Pancreas (tissue), 10 donors: Measurements from ENCODE around the gene TMOD2. TPM values are rescaled to one million over a fixed set of nuclear protein-coding genes. Genes with fewer than 3 reads are reported as not detected.

Experiments used
- ATAC-seq, 4 donors: fragments of 200-7000 bp; cut with Tn5 transposase; one replicate each; pipeline versions ENCODE4 v1.8.0 to v1.9.1; 2020; ENCODE audit warnings: mild to moderate bottlenecking in 4 of 4, moderate library complexity in 4 of 4
- DNase-seq, 6 donors: peaks; one replicate each; pipeline ENCODE4 v3.0.0-alpha.2; 2020
- FAIRE-seq: peaks from 2 replicates; lab custom pipeline; 2012; peaks lifted over from hg19 to GRCh38; lab: Jason Lieb, UNC
- H3K27ac ChIP-seq, 4 donors: fragments of 200-600 bp; sonication (generic); 1 replicate in 3 of 4; 2 replicates in 1 of 4; pipeline versions ENCODE4 v1.5.0 to v1.8.0; 2020
- H3K27me3 ChIP-seq, 4 donors: fragments of 200-600 bp; one replicate each; pipeline ENCODE4 v1.8.0; 2021
- H3K36me3 ChIP-seq, 3 donors: fragments of 200-600 bp; sonication (generic) in 1 of 3; one replicate each; pipeline versions ENCODE4 v1.5.0 to v1.8.0; 2020 to 2021
- H3K4me1 ChIP-seq, 3 donors: fragments of 200-600 bp; one replicate each; pipeline ENCODE4 v1.8.0; 2021
- H3K4me3 ChIP-seq, 4 donors: fragments of 200-600 bp; sonication (generic) in 2 of 4; one replicate each; pipeline versions ENCODE4 v1.5.0 to v1.8.0; 2020 to 2021
- H3K9me3 ChIP-seq, 4 donors: fragments of 200-600 bp; one replicate each; pipeline ENCODE4 v1.8.0; 2021
- WGBS, 2 donors: extraction: QIAGEN DNeasy Blood & Tissue Kit; methylation state at CpG; one replicate each; pipeline ENCODE4 v1.1.7; 2013; 5-methylcytosine and 5-hydroxymethylcytosine counted together
- intact Hi-C, 3 donors: fragments of 100-400 bp; cut with DNase I; formaldehyde crosslinking; loops; one replicate each; pipeline versions ENCODE4 v1.11.1 to v1.14.2; 2022
- polyA plus RNA-seq, 2 donors: library from polyadenylated mRNA; stranded (reverse); fragments of 200-250 nt; gene quantifications; one replicate each; pipeline ENCODE4 v1.2.3, GENCODE V29; 2013
- total RNA-seq, 6 donors: library from RNA; stranded (reverse); fragmentation: NEBNext Ultra II Directional in 4 of 6; extraction: Animal tissue kit (Norgen Biotek cat#: 25700) in 4 of 6; gene quantifications; one replicate each; pipeline versions ENCODE4 v1.2.1 to v1.2.4, GENCODE V29; 2021 to 2023
- TF ChIP-seq, protein P1 (sequence below), 4 donors: fragments of 200-600 bp; sonication (generic) in 3 of 4; IDR thresholded peaks; one replicate each; pipeline versions ENCODE4 v1.5.0 to v1.8.0; 2021; ENCODE audit warnings: antibody characterized with exemption in 4 of 4
- donor health status: healthy with polysubstance abuse.
- donor health status: DM: no; HTN: no; CAD: no; lungs with moderate emphysema.
- donor health status: DM: no; HTN: no; CAD: no.
- donor health status: control.
- donor health status: control.
- donor health status: Bipolar disorder and iron deficiency.
- donor health status: DM: yes; HTN: yes; CAD: no.
- donor health status: DM: no; HTN: no; CAD: no.
- donor health status: DM: no; HTN: no; CAD: no.
- donor health status: DM: yes; HTN: yes; CAD: no.

TMOD2 gene
- total and polyA plus RNA-seq, 8 donors, result 1.1 to 6.8 (median 3.3) TPM

- Histone ChIP-seq H3K4me3 (peak overlapping the region in 3 of 4 donors; percentile 82 to 99 (median 84)), H3K36me3 (no peaks in the 10 kb centered on the region), H3K9me3 (no peaks in the 10 kb centered on the region), H3K4me1 (peaks cover 4 to 13% (median 8%) of the 10 kb centered on the region in 3 donors), H3K27ac (no peak overlapping the region), H3K27me3 (no peaks in the 10 kb centered on the region)
- 65 to 72% methylated on average over 9 of the region's 9 CpGs for WGBS, 2 donors
- ATAC-seq (no peak), DNase-seq (no peak), FAIRE-seq (no peak)
- intact Hi-C loops, result no loop called here
- TF ChIP-seq, protein P1, sequence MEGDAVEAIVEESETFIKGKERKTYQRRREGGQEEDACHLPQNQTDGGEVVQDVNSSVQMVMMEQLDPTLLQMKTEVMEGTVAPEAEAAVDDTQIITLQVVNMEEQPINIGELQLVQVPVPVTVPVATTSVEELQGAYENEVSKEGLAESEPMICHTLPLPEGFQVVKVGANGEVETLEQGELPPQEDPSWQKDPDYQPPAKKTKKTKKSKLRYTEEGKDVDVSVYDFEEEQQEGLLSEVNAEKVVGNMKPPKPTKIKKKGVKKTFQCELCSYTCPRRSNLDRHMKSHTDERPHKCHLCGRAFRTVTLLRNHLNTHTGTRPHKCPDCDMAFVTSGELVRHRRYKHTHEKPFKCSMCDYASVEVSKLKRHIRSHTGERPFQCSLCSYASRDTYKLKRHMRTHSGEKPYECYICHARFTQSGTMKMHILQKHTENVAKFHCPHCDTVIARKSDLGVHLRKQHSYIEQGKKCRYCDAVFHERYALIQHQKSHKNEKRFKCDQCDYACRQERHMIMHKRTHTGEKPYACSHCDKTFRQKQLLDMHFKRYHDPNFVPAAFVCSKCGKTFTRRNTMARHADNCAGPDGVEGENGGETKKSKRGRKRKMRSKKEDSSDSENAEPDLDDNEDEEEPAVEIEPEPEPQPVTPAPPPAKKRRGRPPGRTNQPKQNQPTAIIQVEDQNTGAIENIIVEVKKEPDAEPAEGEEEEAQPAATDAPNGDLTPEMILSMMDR (IDR thresholded peaks at IDR 0.05), result no peak
These were observed 77.4 kb downstream of the TMOD2 start for GRCh38 chr15:51828621-51829375.

GRCh38 chr15:51829376-51830275 is 78.2 kb downstream of the TMOD2 start, which contains the start of gene TMOD3:
Gene TMOD3, plus strand, starts transcription at chr15:51829653. Its CDS starts 33,232 bp downstream, at chr15:51862885.
- WGBS, 2 donors, result 1 to 2% methylated on average over 65 to 89 of the region's 89 CpGs
- no peaks in the 10 kb centered on the region for H3K36me3 ChIP-seq
- intact Hi-C loops, result no loop called here
- no peaks in the 10 kb centered on the region for H3K27me3 ChIP-seq
- no peak for FAIRE-seq
- TF ChIP-seq, protein P1 (IDR thresholded peaks at IDR 0.05), result no peak
- peak; percentile 95 to 98 (median 96) for ATAC-seq
- H3K9me3 ChIP-seq, result no peaks in the 10 kb centered on the region
- peak within 1 kb of the TSS; percentile 82 to 99 (median 86) for H3K4me3 ChIP-seq
- peaks cover 4 to 13% (median 8%) of the 10 kb centered on the region in 3 donors for H3K4me1 ChIP-seq
- peak within 1 kb of the TSS; percentile 89 to 96 (median 96) for H3K27ac ChIP-seq
- peak; percentile 87 to 98 (median 93) for DNase-seq

DNA sequence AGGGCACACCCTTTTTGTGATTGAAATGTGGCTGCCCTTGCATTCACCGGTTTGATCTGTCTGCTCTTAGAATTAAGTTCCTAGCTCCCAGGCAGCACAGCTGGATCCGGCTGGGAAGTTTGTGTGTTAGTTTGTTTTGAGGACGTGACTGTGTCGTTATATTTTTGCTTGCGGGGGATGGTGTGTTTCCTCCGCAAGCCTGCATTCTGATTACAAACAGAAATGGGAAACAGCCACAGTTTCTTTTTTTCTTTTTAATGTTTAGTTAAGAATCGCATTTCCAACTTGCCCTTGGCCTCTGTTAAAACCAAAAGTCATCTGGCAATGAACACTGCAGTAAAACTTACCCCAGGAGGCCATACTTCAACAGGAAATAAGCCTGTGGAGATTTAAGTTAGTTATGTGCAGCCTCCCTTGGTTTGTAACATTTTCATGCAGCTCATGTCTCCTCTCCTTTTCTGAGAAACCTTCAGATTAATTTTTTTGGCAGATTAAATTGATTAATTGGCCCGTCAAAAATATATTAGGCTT is 78.9 kb downstream of the TMOD2 start:
- TF ChIP-seq, protein P1 (IDR thresholded peaks at IDR 0.05), result no peak
- H3K27me3 ChIP-seq, result no peaks in the 10 kb centered on the region
- peak overlapping the region; percentile 82 to 99 (median 86) for H3K4me3 ChIP-seq
- H3K36me3 ChIP-seq, result no peaks in the 10 kb centered on the region
- peak overlapping the region; percentile 89 to 96 (median 96) for H3K27ac ChIP-seq
- FAIRE-seq, result no peak
- DNase-seq, result no peak
- WGBS, 2 donors, result 0% methylated on average over 8 of the region's 8 CpGs
- intact Hi-C loops, result no loop called here
- peaks cover 4 to 13% (median 8%) of the 10 kb centered on the region in 3 donors for H3K4me1 ChIP-seq
- peak; percentile 16 to 39 (median 22) for ATAC-seq
- no peaks in the 10 kb centered on the region for H3K9me3 ChIP-seq

DNA sequence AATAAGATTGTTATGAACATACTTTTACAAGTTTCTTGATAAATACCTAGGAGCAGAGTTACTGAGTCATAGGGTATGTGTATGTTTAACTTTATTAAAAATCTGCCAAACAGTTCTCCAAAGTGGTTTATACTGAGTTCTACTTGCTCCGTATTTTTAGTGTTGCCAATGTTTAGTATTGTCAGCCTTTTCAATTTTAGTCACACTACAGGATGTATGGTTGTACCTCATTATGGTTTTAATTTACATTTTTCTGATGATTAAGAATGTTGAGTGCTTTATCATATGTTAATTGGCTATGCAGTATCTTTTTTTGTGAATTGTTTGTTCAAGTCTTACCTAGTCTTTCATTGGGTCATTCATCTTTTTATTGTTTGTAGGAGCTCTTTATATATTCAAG is 82.4 kb downstream of the TMOD2 start:
- 88 to 91% methylated on average over 1 of the region's 1 CpG for WGBS, 2 donors
- ATAC-seq (no peak), FAIRE-seq (no peak), DNase-seq (no peak)
- intact Hi-C loops, result no loop called here
- no peaks in the 10 kb centered on the region for H3K27me3 ChIP-seq
- no peaks in the 10 kb centered on the region for H3K36me3 ChIP-seq
- TF ChIP-seq, protein P1 (IDR thresholded peaks at IDR 0.05), result no peak
- H3K4me3 ChIP-seq, result no peak overlapping the region
- no peak overlapping the region for H3K27ac ChIP-seq
- H3K9me3 ChIP-seq, result no peaks in the 10 kb centered on the region
- H3K4me1 ChIP-seq, result peaks cover 4 to 26% (median 8%) of the 10 kb centered on the region in 3 donors
